ENCODE data around the gene SLC12A1.

The SLC12A1 gene

DNA sequence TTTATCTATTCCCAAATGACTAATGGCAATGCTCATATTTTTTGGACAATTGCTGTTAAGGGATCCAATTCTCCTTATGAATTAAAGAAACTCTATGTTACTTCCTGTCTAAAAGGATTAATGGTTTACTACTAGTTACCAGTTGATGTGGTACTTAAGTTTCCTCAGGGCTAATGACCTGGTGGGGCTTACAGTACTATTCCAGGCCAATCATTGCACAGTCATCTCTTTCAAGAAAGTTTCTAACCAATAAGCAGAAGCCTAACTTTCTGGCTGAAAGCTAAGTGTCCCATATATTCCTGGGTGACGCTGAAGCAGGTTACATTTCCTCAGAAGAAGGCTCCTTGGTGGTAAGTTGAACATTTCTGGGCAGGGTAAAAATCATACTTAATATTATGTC lies at the start of gene SLC12A1:
Gene SLC12A1, plus strand, starts transcription at position 322 of the 400 bp plus-strand sequence. CDS start 1,418 bp downstream, outside the sequence.
- no peak within 1 kb of the TSS for H3K27ac ChIP-seq (ENCODE audit: low read depth, low read length)
- no peaks in the 10 kb centered on the region for H3K4me1 ChIP-seq (ENCODE audit: insufficient read depth, low read length)
- H3K4me3 ChIP-seq (ENCODE audit: low read depth in 1 of 2, low read length in 2 of 2) = no peak within 1 kb of the TSS
- H3K9me3 ChIP-seq (ENCODE audit: low read length) = no peaks in the 10 kb centered on the region
- H3K9ac ChIP-seq (ENCODE audit: low read length) = no peak within 1 kb of the TSS
- H3K27me3 ChIP-seq (ENCODE audit: control insufficient read depth in 1 of 2, insufficient read depth in 2 of 2, low read length in 2 of 2) = no peaks in the 10 kb centered on the region
- H3K36me3 ChIP-seq (ENCODE audit: insufficient read depth, low read length) = no peaks in the 10 kb centered on the region

DNA sequence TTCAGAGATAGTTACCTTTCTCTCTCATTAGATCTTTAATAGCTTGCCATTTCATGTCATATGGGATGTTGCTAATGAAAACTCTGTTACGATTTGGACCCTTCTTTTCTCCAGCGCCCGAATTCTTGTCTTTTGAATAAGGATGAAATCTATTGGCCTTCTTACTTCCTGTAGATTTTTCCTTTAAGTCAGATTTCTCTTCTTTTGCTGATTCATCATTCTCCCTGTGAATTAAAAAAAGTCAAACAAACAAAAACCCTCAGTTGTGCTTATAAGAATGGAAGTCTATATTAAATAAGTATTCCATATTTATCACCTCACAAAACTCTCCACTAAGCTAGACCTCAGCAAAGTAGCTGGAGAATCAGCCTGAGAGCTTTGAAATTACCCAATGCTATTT lies 37.5 kb upstream of the SLC12A1 start:
- Histone ChIP-seq H3K36me3 (ENCODE audit: insufficient read depth, low read length) (peaks cover 4% of the 10 kb centered on the region), H3K9me3 (ENCODE audit: low read length) (no peaks in the 10 kb centered on the region), H3K4me3 (ENCODE audit: low read depth in 1 of 2, low read length in 2 of 2) (no peak overlapping the region), H3K4me1 (ENCODE audit: insufficient read depth, low read length) (no peaks in the 10 kb centered on the region), H3K27ac (ENCODE audit: low read depth, low read length) (no peak overlapping the region), H3K27me3 (ENCODE audit: control insufficient read depth in 1 of 2, insufficient read depth in 2 of 2, low read length in 2 of 2) (no peaks in the 10 kb centered on the region), H3K9ac (ENCODE audit: low read length) (no peak overlapping the region)

DNA sequence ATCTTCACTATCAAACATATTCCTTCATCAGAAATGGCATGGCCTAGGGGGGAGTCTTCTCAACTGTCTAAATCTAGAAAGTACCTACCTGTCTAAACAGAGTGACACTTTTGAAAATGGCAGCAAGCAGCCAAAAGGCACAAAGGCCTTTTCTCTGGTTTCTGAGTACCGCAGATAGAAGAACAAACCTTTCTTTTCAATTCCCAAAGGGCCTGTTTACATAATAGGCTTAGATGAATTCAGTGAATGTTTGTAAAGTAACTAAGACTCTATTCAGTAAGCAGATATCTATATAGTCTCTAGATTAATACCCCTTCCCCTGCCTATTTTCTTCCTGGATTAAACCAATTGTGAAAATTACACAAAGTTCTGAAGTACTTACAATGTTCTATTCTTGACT lies 35.1 kb upstream of the SLC12A1 start:
- Histone ChIP-seq H3K9me3 (ENCODE audit: low read length) (no peaks in the 10 kb centered on the region), H3K27me3 (ENCODE audit: control insufficient read depth in 1 of 2, insufficient read depth in 2 of 2, low read length in 2 of 2) (no peaks in the 10 kb centered on the region), H3K4me3 (ENCODE audit: low read depth in 1 of 2, low read length in 2 of 2) (no peak overlapping the region), H3K36me3 (ENCODE audit: insufficient read depth, low read length) (peaks cover 4% of the 10 kb centered on the region), H3K27ac (ENCODE audit: low read depth, low read length) (no peak overlapping the region), H3K4me1 (ENCODE audit: insufficient read depth, low read length) (no peaks in the 10 kb centered on the region), H3K9ac (ENCODE audit: low read length) (no peak overlapping the region)

DNA sequence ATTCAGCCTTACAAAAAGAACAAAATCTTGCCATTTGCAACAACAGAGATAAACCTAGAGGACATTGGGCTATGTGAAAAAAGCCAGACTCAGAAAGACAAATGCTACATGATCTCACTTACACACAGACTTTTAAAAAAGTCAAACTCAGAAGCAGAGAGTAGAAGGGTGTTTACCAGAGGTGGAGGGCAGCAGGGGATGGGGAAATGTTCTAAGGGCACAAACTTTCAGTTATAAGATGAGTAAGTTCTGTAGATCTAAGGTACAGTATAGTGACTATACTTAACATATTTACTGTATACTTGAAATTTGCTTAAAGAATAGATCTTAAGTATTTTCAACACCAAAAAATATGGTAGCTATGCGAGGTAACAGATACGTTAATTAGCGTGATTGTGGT lies 31.0 kb upstream of the SLC12A1 start:
- no peak overlapping the region for H3K9ac ChIP-seq (ENCODE audit: low read length)
- H3K27ac ChIP-seq (ENCODE audit: low read depth, low read length) = no peak overlapping the region
- no peak overlapping the region for H3K4me3 ChIP-seq (ENCODE audit: low read depth in 1 of 2, low read length in 2 of 2)

DNA sequence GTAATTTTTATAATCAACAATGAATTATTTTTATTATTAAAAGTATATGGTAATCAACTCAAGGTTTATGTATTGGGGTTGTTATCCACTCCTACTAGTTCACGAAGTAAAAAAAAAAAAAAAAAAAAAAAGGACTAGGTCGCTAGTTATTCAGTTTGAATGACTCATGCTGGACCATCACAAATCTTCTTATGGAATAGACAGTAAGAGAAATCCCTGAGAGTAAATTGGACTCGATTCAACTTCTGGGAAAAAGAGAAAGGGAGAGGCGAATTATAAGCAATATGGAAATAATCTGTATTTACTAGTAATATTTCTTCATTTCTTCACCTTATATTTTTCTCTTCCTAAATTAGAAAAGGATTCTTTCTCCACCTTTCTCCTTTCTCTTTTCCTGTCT lies 30.0 kb upstream of the SLC12A1 start:
- Histone ChIP-seq H3K9ac (ENCODE audit: low read length) (peak overlapping the region; percentile 29), H3K9me3 (ENCODE audit: low read length) (no peaks in the 10 kb centered on the region), H3K4me1 (ENCODE audit: insufficient read depth, low read length) (peaks cover 4% of the 10 kb centered on the region), H3K36me3 (ENCODE audit: insufficient read depth, low read length) (no peaks in the 10 kb centered on the region), H3K27ac (ENCODE audit: low read depth, low read length) (no peak overlapping the region), H3K4me3 (ENCODE audit: low read depth in 1 of 2, low read length in 2 of 2) (no peak overlapping the region), H3K27me3 (ENCODE audit: control insufficient read depth in 1 of 2, insufficient read depth in 2 of 2, low read length in 2 of 2) (no peaks in the 10 kb centered on the region)

More for the DNA sequence above, 31.0 kb upstream of the SLC12A1 start:
- no peaks in the 10 kb centered on the region for H3K27me3 ChIP-seq (ENCODE audit: control insufficient read depth in 1 of 2, insufficient read depth in 2 of 2, low read length in 2 of 2)
- H3K9me3 ChIP-seq (ENCODE audit: low read length) = no peaks in the 10 kb centered on the region
- peaks cover 4% of the 10 kb centered on the region for H3K4me1 ChIP-seq (ENCODE audit: insufficient read depth, low read length)
- no peaks in the 10 kb centered on the region for H3K36me3 ChIP-seq (ENCODE audit: insufficient read depth, low read length)

DNA sequence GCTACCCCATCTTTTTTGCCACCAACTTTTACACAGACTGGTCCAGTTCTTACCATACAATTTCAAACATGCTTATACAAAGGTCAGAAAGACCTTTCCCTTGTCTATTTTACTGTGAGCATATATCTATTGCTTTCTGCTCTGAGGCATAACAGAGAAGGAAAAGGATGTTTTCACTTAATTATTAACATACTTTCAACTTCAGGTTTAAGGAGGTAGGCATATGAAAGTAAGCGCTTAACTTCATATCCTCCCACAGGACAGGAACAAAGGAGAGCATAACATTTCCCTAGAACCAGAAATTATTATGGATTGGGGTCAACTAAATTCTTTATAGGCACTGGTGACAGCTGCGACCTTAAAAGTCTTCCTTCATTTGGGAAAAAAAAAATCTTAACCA lies 29.1 kb upstream of the SLC12A1 start:
- Histone ChIP-seq H3K36me3 (ENCODE audit: insufficient read depth, low read length) (no peaks in the 10 kb centered on the region), H3K9me3 (ENCODE audit: low read length) (no peaks in the 10 kb centered on the region), H3K9ac (ENCODE audit: low read length) (peak overlapping the region; percentile 29), H3K27ac (ENCODE audit: low read depth, low read length) (peak overlapping the region; percentile 82), H3K27me3 (ENCODE audit: control insufficient read depth in 1 of 2, insufficient read depth in 2 of 2, low read length in 2 of 2) (no peaks in the 10 kb centered on the region), H3K4me1 (ENCODE audit: insufficient read depth, low read length) (peaks cover 4% of the 10 kb centered on the region), H3K4me3 (ENCODE audit: low read depth in 1 of 2, low read length in 2 of 2) (peak overlapping the region in 1 of 2 donors; percentile 48)

- Histone ChIP-seq H3K9ac (ENCODE audit: low read length) (peak overlapping the region; percentile 29), H3K9me3 (ENCODE audit: low read length) (no peaks in the 10 kb centered on the region), H3K36me3 (ENCODE audit: insufficient read depth, low read length) (no peaks in the 10 kb centered on the region), H3K4me3 (ENCODE audit: low read depth in 1 of 2, low read length in 2 of 2) (peak overlapping the region; percentile 48 to 78), H3K27me3 (ENCODE audit: control insufficient read depth in 1 of 2, insufficient read depth in 2 of 2, low read length in 2 of 2) (no peaks in the 10 kb centered on the region), H3K27ac (ENCODE audit: low read depth, low read length) (peak overlapping the region; percentile 82), H3K4me1 (ENCODE audit: insufficient read depth, low read length) (peaks cover 4% of the 10 kb centered on the region)
These were observed 28.7 kb upstream of the SLC12A1 start for GRCh38 chr15:48177383-48177765.

GRCh38 chr15:48177766-48178647 lies 28.1 kb upstream of the SLC12A1 start, which contains the start of gene MYEF2:
Gene MYEF2, minus strand, starts transcription at chr15:48178295. Its CDS starts 58 bp downstream, at chr15:48178237.
- Histone ChIP-seq H3K36me3 (ENCODE audit: insufficient read depth, low read length) (no peaks in the 10 kb centered on the region), H3K27me3 (ENCODE audit: control insufficient read depth in 1 of 2, insufficient read depth in 2 of 2, low read length in 2 of 2) (no peaks in the 10 kb centered on the region), H3K4me3 (ENCODE audit: low read depth in 1 of 2, low read length in 2 of 2) (peak within 1 kb of the TSS; percentile 48 to 78), H3K9ac (ENCODE audit: low read length) (peak within 1 kb of the TSS; percentile 29), H3K9me3 (ENCODE audit: low read length) (no peaks in the 10 kb centered on the region), H3K4me1 (ENCODE audit: insufficient read depth, low read length) (peaks cover 4% of the 10 kb centered on the region), H3K27ac (ENCODE audit: low read depth, low read length) (peak within 1 kb of the TSS; percentile 82)

- Histone ChIP-seq H3K27ac (ENCODE audit: low read depth, low read length) (peak overlapping the region; percentile 82), H3K9me3 (ENCODE audit: low read length) (no peaks in the 10 kb centered on the region), H3K4me3 (ENCODE audit: low read depth in 1 of 2, low read length in 2 of 2) (peak overlapping the region; percentile 48 to 78), H3K9ac (ENCODE audit: low read length) (no peak overlapping the region), H3K4me1 (ENCODE audit: insufficient read depth, low read length) (peaks cover 4% of the 10 kb centered on the region), H3K27me3 (ENCODE audit: control insufficient read depth in 1 of 2, insufficient read depth in 2 of 2, low read length in 2 of 2) (no peaks in the 10 kb centered on the region), H3K36me3 (ENCODE audit: insufficient read depth, low read length) (no peaks in the 10 kb centered on the region)
These were observed 27.5 kb upstream of the SLC12A1 start for GRCh38 chr15:48178648-48178931.

GRCh38 chr15:48182749-48183148 lies 23.4 kb upstream of the SLC12A1 start:
- Histone ChIP-seq H3K9ac (ENCODE audit: low read length) (no peak overlapping the region), H3K27ac (ENCODE audit: low read depth, low read length) (no peak overlapping the region), H3K27me3 (ENCODE audit: control insufficient read depth in 1 of 2, insufficient read depth in 2 of 2, low read length in 2 of 2) (no peaks in the 10 kb centered on the region), H3K4me3 (ENCODE audit: low read depth in 1 of 2, low read length in 2 of 2) (no peak overlapping the region), H3K4me1 (ENCODE audit: insufficient read depth, low read length) (no peaks in the 10 kb centered on the region), H3K9me3 (ENCODE audit: low read length) (no peaks in the 10 kb centered on the region), H3K36me3 (ENCODE audit: insufficient read depth, low read length) (no peaks in the 10 kb centered on the region)

DNA sequence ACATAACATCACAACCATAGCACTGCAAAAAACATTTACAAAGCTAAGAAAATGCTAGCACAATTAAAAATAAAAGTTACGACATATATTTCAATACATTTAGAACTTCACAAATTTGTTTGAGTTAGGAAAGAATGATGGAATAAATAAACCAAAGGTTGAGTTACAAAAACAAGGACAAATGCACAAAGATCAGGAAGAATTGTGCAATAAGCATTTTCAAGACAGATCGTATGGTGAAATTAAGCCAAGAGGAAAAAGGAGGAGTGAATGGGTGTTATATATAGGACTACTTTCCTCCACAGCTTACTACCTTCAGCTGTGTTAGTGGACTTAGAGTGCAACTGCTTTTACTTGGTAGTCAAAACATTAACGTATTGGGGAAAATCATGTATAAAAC lies 20.6 kb upstream of the SLC12A1 start:
- no peak overlapping the region for H3K4me3 ChIP-seq (ENCODE audit: low read depth in 1 of 2, low read length in 2 of 2)
- H3K27ac ChIP-seq (ENCODE audit: low read depth, low read length) = no peak overlapping the region
- H3K36me3 ChIP-seq (ENCODE audit: insufficient read depth, low read length) = no peaks in the 10 kb centered on the region
- no peak overlapping the region for H3K9ac ChIP-seq (ENCODE audit: low read length)
- H3K9me3 ChIP-seq (ENCODE audit: low read length) = no peaks in the 10 kb centered on the region
- no peaks in the 10 kb centered on the region for H3K4me1 ChIP-seq (ENCODE audit: insufficient read depth, low read length)
- H3K27me3 ChIP-seq (ENCODE audit: control insufficient read depth in 1 of 2, insufficient read depth in 2 of 2, low read length in 2 of 2) = no peaks in the 10 kb centered on the region

DNA sequence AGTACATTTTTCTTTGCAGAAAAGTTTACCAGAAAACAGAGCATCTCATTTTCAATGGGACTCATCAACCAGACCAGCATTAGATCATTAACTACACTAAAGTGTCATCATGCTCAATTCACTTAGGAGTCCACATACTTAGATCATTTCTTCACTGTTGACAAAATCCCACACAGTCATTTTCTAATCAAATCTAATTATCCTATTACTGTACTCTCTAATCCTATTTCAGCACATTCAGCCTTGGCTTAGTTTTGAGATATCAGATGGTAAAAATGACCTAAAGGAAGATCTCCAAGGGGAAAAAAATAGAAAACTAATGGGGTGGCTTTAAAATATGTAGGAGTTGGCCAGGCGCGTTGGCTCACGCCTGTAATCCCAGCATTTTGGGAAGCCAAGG lies 19.8 kb upstream of the SLC12A1 start:
- no peaks in the 10 kb centered on the region for H3K9me3 ChIP-seq (ENCODE audit: low read length)
- H3K4me1 ChIP-seq (ENCODE audit: insufficient read depth, low read length) = no peaks in the 10 kb centered on the region
- no peaks in the 10 kb centered on the region for H3K36me3 ChIP-seq (ENCODE audit: insufficient read depth, low read length)
- no peak overlapping the region for H3K27ac ChIP-seq (ENCODE audit: low read depth, low read length)
- no peaks in the 10 kb centered on the region for H3K27me3 ChIP-seq (ENCODE audit: control insufficient read depth in 1 of 2, insufficient read depth in 2 of 2, low read length in 2 of 2)
- no peak overlapping the region for H3K9ac ChIP-seq (ENCODE audit: low read length)
- no peak overlapping the region for H3K4me3 ChIP-seq (ENCODE audit: low read depth in 1 of 2, low read length in 2 of 2)

Data from muscle layer of colon (tissue), 2 donors.